Lung (tissue), 12 donors: Measurements from ENCODE around the gene TXNRD2. TPM values are rescaled to one million over a fixed set of nuclear protein-coding genes. Genes with fewer than 3 reads are reported as not detected.

Experiments used
- ATAC-seq: fragments of 200-7000 bp; cut with Tn5 transposase; one replicate; pipeline ENCODE4 v1.9.1; 2020; ENCODE audit warnings: moderate number of reproducible peaks; ENCODE audit not compliant: insufficient read depth, low FRiP score
- DNase-seq, 3 donors: peaks; one replicate each; pipeline ENCODE4 v3.0.0-alpha.2; 2013 to 2017
- H3K27ac ChIP-seq, 2 donors: one replicate each; pipeline ENCODE4 v1.5.1; 2013; ENCODE audit warnings: mild to moderate bottlenecking in 2 of 2, moderate library complexity in 2 of 2, control low read depth in 1 of 2, inconsistent platforms in 1 of 2, low read depth in 1 of 2, low read length in 1 of 2
- H3K27me3 ChIP-seq, 3 donors: one replicate each; pipeline ENCODE4 v1.5.1; 2013; ENCODE audit warnings: low read length in 2 of 3; ENCODE audit not compliant: control insufficient read depth in 3 of 3, insufficient read depth in 3 of 3
- H3K36me3 ChIP-seq, 4 donors: one replicate each; pipeline ENCODE4 v1.5.1; 2013; ENCODE audit warnings: low read length in 4 of 4, mild to moderate bottlenecking in 1 of 4, moderate library complexity in 1 of 4; ENCODE audit not compliant: control insufficient read depth in 4 of 4, insufficient read depth in 4 of 4
- H3K4me1 ChIP-seq, 5 donors: one replicate each; pipeline ENCODE4 v1.5.1; 2013; ENCODE audit warnings: low read length in 5 of 5, mild to moderate bottlenecking in 2 of 5, moderate library complexity in 1 of 5; ENCODE audit not compliant: control insufficient read depth in 5 of 5, insufficient read depth in 5 of 5
- H3K4me3 ChIP-seq: one replicate; pipeline ENCODE4 v1.5.1; 2013; ENCODE audit warnings: mild to moderate bottlenecking, control low read depth, moderate library complexity
- H3K9ac ChIP-seq, 2 donors: one replicate each; pipeline ENCODE4 v1.5.1; 2013; ENCODE audit warnings: low read length in 2 of 2, control low read depth in 1 of 2; ENCODE audit not compliant: insufficient read depth in 1 of 2
- H3K9me3 ChIP-seq, 4 donors: one replicate each; pipeline ENCODE4 v1.5.1; 2013; ENCODE audit warnings: low read length in 3 of 4, mild to moderate bottlenecking in 1 of 4, moderate library complexity in 1 of 4; ENCODE audit not compliant: control insufficient read depth in 4 of 4, insufficient read depth in 3 of 4
- CTCF ChIP-seq: IDR thresholded peaks from 2 replicates; pipeline ENCODE4 v1.5.1; 2012; ENCODE audit warnings: mild to moderate bottlenecking; ENCODE audit errors: control extremely low read depth, extremely low read depth
- WGBS, 2 donors: extraction: QIAGEN DNeasy Blood & Tissue Kit; methylation state at CpG; one replicate each; pipeline ENCODE4 v1.1.7; 2013; 5-methylcytosine and 5-hydroxymethylcytosine counted together
- polyA plus RNA-seq, 2 donors: library from polyadenylated mRNA; stranded (reverse); fragments of 200-250 nt; gene quantifications; one replicate each; pipeline ENCODE4 v1.2.1, GENCODE V29; 2013
- total RNA-seq, 2 donors: library from RNA; depleted of rRNA in 1 of 2; stranded (reverse); fragments of >200 nt in 1 of 2; gene quantifications; one replicate each; pipeline ENCODE4 v1.2.1, GENCODE V29; 2014 to 2021
- donor health status: control.
- donor health status: control.
- donor health status: Bipolar disorder and iron deficiency.
- donor health status: healthy.
- donor health status: DM: yes; HTN: yes; CAD: no.

The TXNRD2 gene
- total and polyA plus RNA-seq, 4 donors = 20.3 to 59.2 (median 32.2) TPM

GRCh38 chr22:19988331-19988808 lies 46.8 kb upstream of the TXNRD2 start:
- H3K4me1 ChIP-seq = peaks cover 4 to 26% (median 17%) of the 10 kb centered on the region in 5 donors
- DNase-seq (no peak), ATAC-seq (no peak)
- H3K4me3 ChIP-seq = no peak overlapping the region
- H3K27ac ChIP-seq = no peak overlapping the region
- H3K27me3 ChIP-seq = no peaks in the 10 kb centered on the region
- H3K36me3 ChIP-seq = no peaks in the 10 kb centered on the region
- no peaks in the 10 kb centered on the region for H3K9me3 ChIP-seq
- H3K9ac ChIP-seq = no peak overlapping the region
- TF ChIP-seq CTCF = no peak
- 88 to 94% methylated on average over 9 of the region's 9 CpGs for WGBS, 2 donors

- Histone ChIP-seq H3K27ac (peak overlapping the region in 1 of 2 donors; percentile 3), H3K27me3 (no peaks in the 10 kb centered on the region), H3K4me1 (peaks cover 4 to 26% (median 17%) of the 10 kb centered on the region in 5 donors), H3K4me3 (no peak overlapping the region), H3K36me3 (no peaks in the 10 kb centered on the region), H3K9me3 (no peaks in the 10 kb centered on the region), H3K9ac (no peak overlapping the region)
- peak in 1 of 3 donors; percentile 38 for DNase-seq
- TF ChIP-seq CTCF = no peak
- WGBS, 2 donors = 62 to 75% methylated on average over 23 to 24 of the region's 24 CpGs
- ATAC-seq = no peak
These were observed 46.0 kb upstream of the TXNRD2 start for GRCh38 chr22:19987394-19988306.

GRCh38 chr22:19986410-19987341 lies 45.1 kb upstream of the TXNRD2 start:
- peak overlapping the region; percentile 44 to 46 for H3K9ac ChIP-seq
- H3K27ac ChIP-seq = peak overlapping the region; percentile 68 to 97
- H3K9me3 ChIP-seq = no peaks in the 10 kb centered on the region
- H3K4me1 ChIP-seq = peaks cover 4 to 25% (median 11%) of the 10 kb centered on the region in 5 donors
- DNase-seq (peak; percentile 78 to 84 (median 83)), ATAC-seq (peak; percentile 93)
- H3K27me3 ChIP-seq = no peaks in the 10 kb centered on the region
- H3K4me3 ChIP-seq = peak overlapping the region; percentile 56
- H3K36me3 ChIP-seq = no peaks in the 10 kb centered on the region
- 1% methylated on average over 34 to 76 of the region's 76 CpGs for WGBS, 2 donors
- no peak for TF ChIP-seq CTCF
